Mesothelial cell of epicardium (in vitro differentiated cells): Measurements from ENCODE around the gene SNAP25. TPM values are rescaled to one million over a fixed set of nuclear protein-coding genes. Genes with fewer than 3 reads are reported as not detected.

Experiments
- DNase-seq, 2 experiments: peaks; one replicate each; pipeline ENCODE4 v3.0.0; 2021; ENCODE audit warnings: low spot score in 2 of 2; ENCODE audit not compliant: unreplicated experiment in 2 of 2
- H3K27ac Mint-ChIP-seq: 2 replicates; pipeline ENCODE4 v1.8.0; 2021; ENCODE audit warnings: mixed read lengths
- H3K27me3 Mint-ChIP-seq: 2 replicates; pipeline ENCODE4 v1.8.0; 2021; ENCODE audit warnings: low read depth, mixed read lengths
- H3K36me3 Mint-ChIP-seq: 2 replicates; pipeline ENCODE4 v1.8.0; 2021; ENCODE audit warnings: mixed read lengths
- H3K4me1 Mint-ChIP-seq: 2 replicates; pipeline ENCODE4 v1.8.0; 2021; ENCODE audit warnings: mixed read lengths
- H3K4me3 Mint-ChIP-seq: 2 replicates; pipeline ENCODE4 v1.8.0; 2021; ENCODE audit warnings: mild to moderate bottlenecking, moderate library complexity, mixed read lengths
- H3K9me3 Mint-ChIP-seq: 2 replicates; pipeline ENCODE4 v1.8.0; 2021; ENCODE audit warnings: mixed read lengths
- CTCF ChIP-seq: fragments of 200-600 bp; sonication (generic); IDR thresholded peaks from one replicate; pipeline ENCODE4 v1.5.0; 2021; ENCODE audit warnings: antibody characterized with exemption; ENCODE audit not compliant: unreplicated experiment
- total RNA-seq: library from RNA; stranded (reverse); gene quantifications from 3 replicates; pipeline ENCODE4 v1.2.1, GENCODE V29; 2021

Gene SNAP25
- 4.8 to 5.2 TPM (median 5.0 TPM) in 3 replicates for total RNA-seq

- Mint-ChIP-seq H3K9me3 (no peaks in the 10 kb centered on the region), H3K4me3 (peak within 1 kb of the TSS; percentile 85), H3K36me3 (no peaks in the 10 kb centered on the region), H3K27ac (peak within 1 kb of the TSS; percentile 91), H3K4me1 (peaks cover 13% of the 10 kb centered on the region), H3K27me3 (peaks cover 65% of the 10 kb centered on the region)
- no peak for TF ChIP-seq CTCF
- peak; percentile 70 to 82 for DNase-seq
Measured at GRCh38 chr20:10218536-10219451, at the start of gene SNAP25. TSS of gene SNAP25 (plus strand) at chr20:10218830. CDS start at chr20:10275492, 56,662 bp downstream.

- peaks cover 68% of the 10 kb centered on the region for H3K27me3 Mint-ChIP-seq
- TF ChIP-seq CTCF, result no peak
- H3K36me3 Mint-ChIP-seq, result no peaks in the 10 kb centered on the region
- H3K9me3 Mint-ChIP-seq, result peaks cover 7% of the 10 kb centered on the region
- no peak overlapping the region for H3K4me3 Mint-ChIP-seq
- peaks cover 7% of the 10 kb centered on the region for H3K4me1 Mint-ChIP-seq
- DNase-seq, result no peak
- H3K27ac Mint-ChIP-seq, result no peak overlapping the region
Measured at GRCh38 chr20:10169752-10170151, 48.9 kb upstream of the SNAP25 start.

DNA sequence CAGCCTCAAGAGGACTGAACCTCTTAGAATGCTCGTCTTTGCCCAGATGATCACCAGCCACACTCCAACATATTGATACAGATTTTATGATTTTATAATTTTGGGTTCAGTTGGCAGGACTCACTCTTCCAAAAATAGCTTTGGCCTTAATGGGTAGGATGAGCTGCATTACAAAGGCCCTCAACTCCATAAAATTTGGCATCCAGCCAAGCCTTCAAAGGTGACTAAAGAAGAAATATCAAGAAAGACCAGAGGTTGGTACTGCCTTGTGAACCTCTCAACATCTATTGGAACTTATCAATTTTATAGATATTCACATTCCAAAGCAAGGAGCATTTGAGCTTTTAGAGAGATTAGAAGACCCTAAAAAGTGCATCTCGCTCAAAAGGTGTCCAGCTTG lies 48.4 kb upstream of the SNAP25 start:
- DNase-seq, result no peak
- Mint-ChIP-seq H3K4me3 (no peak overlapping the region), H3K27ac (no peak overlapping the region), H3K9me3 (peaks cover 7% of the 10 kb centered on the region), H3K4me1 (peaks cover 7% of the 10 kb centered on the region), H3K27me3 (peaks cover 70% of the 10 kb centered on the region), H3K36me3 (no peaks in the 10 kb centered on the region)
- TF ChIP-seq CTCF, result no peak

- H3K4me3 Mint-ChIP-seq, result peak overlapping the region; percentile 82
- no peaks in the 10 kb centered on the region for H3K36me3 Mint-ChIP-seq
- H3K27ac Mint-ChIP-seq, result no peak overlapping the region
- peaks cover 7% of the 10 kb centered on the region for H3K4me1 Mint-ChIP-seq
- H3K27me3 Mint-ChIP-seq, result peaks cover 73% of the 10 kb centered on the region
- peak in 1 of 2 experiments; percentile 48 for DNase-seq
- no peak for TF ChIP-seq CTCF
- H3K9me3 Mint-ChIP-seq, result peaks cover 7% of the 10 kb centered on the region
Measured at GRCh38 chr20:10171864-10172751, 46.5 kb upstream of the SNAP25 start.

DNA sequence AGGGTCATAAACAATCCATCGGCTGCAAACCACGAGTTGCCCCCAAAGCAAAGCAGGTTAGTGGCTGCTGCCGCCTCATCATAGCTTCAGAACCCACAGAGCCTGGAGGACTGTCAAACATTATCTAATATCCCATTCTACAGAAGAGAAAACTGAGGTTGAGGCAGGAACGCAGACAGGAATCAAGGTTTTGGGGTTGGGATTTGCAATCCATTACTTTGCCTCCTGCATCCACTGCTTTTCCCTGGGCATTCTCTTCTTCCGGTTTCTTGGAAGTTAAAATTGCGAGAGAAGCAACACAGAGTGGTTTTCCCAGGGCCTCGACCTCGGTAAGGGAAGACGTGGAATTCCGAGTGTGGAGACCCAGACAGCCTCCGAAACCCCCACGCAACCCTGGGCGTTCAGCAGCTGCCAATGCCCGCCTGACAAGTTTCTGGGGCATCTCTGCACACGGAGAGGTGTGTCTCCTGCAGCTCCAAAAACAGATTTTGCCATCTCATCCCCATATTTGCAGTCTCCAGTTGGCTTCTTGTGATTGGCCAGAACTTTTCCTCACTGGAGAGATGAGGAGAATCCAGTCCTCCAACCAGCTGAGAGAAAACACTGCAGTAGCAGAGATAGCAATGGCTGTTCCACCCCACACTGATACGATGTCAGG lies 45.5 kb upstream of the SNAP25 start:
- no peak for TF ChIP-seq CTCF
- H3K36me3 Mint-ChIP-seq, result no peaks in the 10 kb centered on the region
- peak overlapping the region; percentile 82 for H3K4me3 Mint-ChIP-seq
- H3K4me1 Mint-ChIP-seq, result peaks cover 7% of the 10 kb centered on the region
- H3K27me3 Mint-ChIP-seq, result peaks cover 71% of the 10 kb centered on the region
- no peak for DNase-seq
- H3K9me3 Mint-ChIP-seq, result peaks cover 6% of the 10 kb centered on the region
- no peak overlapping the region for H3K27ac Mint-ChIP-seq
